Fibroblast of mammary gland (primary cell): ENCODE data around the gene STK39.

ENCODE experiments used
- DNase-seq: peaks from one replicate; pipeline ENCODE4 v3.0.0-alpha.2; 2010; ENCODE audit warnings: low read depth
- H3K4me3 ChIP-seq: 2 replicates; pipeline ENCODE4 v1.5.1; 2011; ENCODE audit warnings: low read depth, mild to moderate bottlenecking, low read length, moderate library complexity; ENCODE audit not compliant: control insufficient read depth
- CTCF ChIP-seq: conservative IDR thresholded peaks from 2 replicates; pipeline ENCODE4 v1.5.1; 2011; ENCODE audit warnings: low read depth, low read length, inconsistent platforms; ENCODE audit not compliant: control insufficient read depth, insufficient read depth

Gene STK39

GRCh38 chr2:168079236-168079635 lies 168.2 kb downstream of the STK39 start:
- H3K4me3 ChIP-seq: no peak overlapping the region
- no peak for DNase-seq
- TF ChIP-seq CTCF: no peak

GRCh38 chr2:168076731-168077130 lies 170.7 kb downstream of the STK39 start:
- DNase-seq: no peak
- TF ChIP-seq CTCF: no peak
- H3K4me3 ChIP-seq: no peak overlapping the region

- TF ChIP-seq CTCF: no peak
- H3K4me3 ChIP-seq: no peak overlapping the region
- DNase-seq: peak; percentile 3
Observed at GRCh38 chr2:168075446-168075845, 171.9 kb downstream of the STK39 start.

- no peak for DNase-seq
- no peak overlapping the region for H3K4me3 ChIP-seq
- no peak for TF ChIP-seq CTCF
Observed at GRCh38 chr2:168072626-168073303, 174.6 kb downstream of the STK39 start.

- TF ChIP-seq CTCF: no peak
- H3K4me3 ChIP-seq: no peak overlapping the region
- DNase-seq: no peak
Observed at GRCh38 chr2:168064011-168064998, 183.1 kb downstream of the STK39 start.

- H3K4me3 ChIP-seq: no peak overlapping the region
- no peak for DNase-seq
- no peak for TF ChIP-seq CTCF
Observed at GRCh38 chr2:168062936-168063335, 184.5 kb downstream of the STK39 start.
